Measurements from ENCODE around the gene PAK1IP1. TPM values are rescaled to one million over a fixed set of nuclear protein-coding genes. Genes with fewer than 3 reads are reported as not detected.
"Not testable (repeated sequence)": the region's sequence is repeated elsewhere in the genome, so short reads cannot be mapped to it uniquely, and the experiment has no call there.

PAK1IP1 gene
- total and polyA plus RNA-seq, 4 experiments from 2014 or later = 7.2 to 17.1 (median 9.5) TPM

GRCh38 chr6:10740061-10740460, 45.3 kb downstream of the PAK1IP1 start:
- H3K27ac Mint-ChIP-seq = no peak overlapping the region
- POLR2A ChIA-PET (ENCODE audit: partially characterized antibody) = no interaction called here
- intact Hi-C loops (cut with micrococcal nuclease) = no loop called here

GRCh38 chr6:10741643-10742042, 46.9 kb downstream of the PAK1IP1 start:
- H3K9me3 Mint-ChIP-seq; H3K27me3 ChIP-seq (ENCODE audit: insufficient read depth, low read length); H3K27me3 Mint-ChIP-seq; intact Hi-C loops (cut with micrococcal nuclease); H3K27ac ChIP-seq (ENCODE audit: low read depth, low read length); H3K4me1 ChIP-seq (ENCODE audit: insufficient read depth, low read length); DNase-seq; H3K9me3 ChIP-seq (ENCODE audit: control insufficient read depth in 1 of 2, low read length in 2 of 2); H3K36me3 ChIP-seq (ENCODE audit: insufficient read depth, low read length); H3K36me3 Mint-ChIP-seq; H3K4me3 Mint-ChIP-seq; H3K4me3 ChIP-seq (ENCODE audit: low read length in 2 of 2): not testable (repeated sequence)
- Mint-ChIP-seq H3K27ac (peak overlapping the region in 1 of 7 donors; percentile 19), H3K4me1 (peaks cover 2 to 22% (median 8%) of the 10 kb centered on the region in 4 donors)
- CTCF ChIA-PET (ENCODE audit: partially characterized antibody) = interaction anchor here (1.1 to 1.8 kb wide), 3 partner anchors 8 to 23 kb away, joined by 3 to 5 read pairs (median 4); no protein-coding TSS in a partner anchor
- POLR2A ChIA-PET (ENCODE audit: partially characterized antibody) = interaction anchor here (0.8 kb wide), 1 partner anchor 47 kb away, joined by 3 read pairs; the partner anchor contains the start of genes C6orf52 and PAK1IP1

More at GRCh38 chr6:10740061-10740460, 45.3 kb downstream of the PAK1IP1 start:
- Histone ChIP-seq H3K4me3 (ENCODE audit: low read length in 2 of 2) (no peak overlapping the region), H3K36me3 (ENCODE audit: insufficient read depth, low read length) (no peaks in the 10 kb centered on the region), H3K4me1 (ENCODE audit: insufficient read depth, low read length) (no peaks in the 10 kb centered on the region), H3K9me3 (ENCODE audit: control insufficient read depth in 1 of 2, low read length in 2 of 2) (no peaks in the 10 kb centered on the region), H3K27me3 (ENCODE audit: insufficient read depth, low read length) (no peaks in the 10 kb centered on the region), H3K27ac (ENCODE audit: low read depth, low read length) (no peak overlapping the region)
- no peak overlapping the region for H3K4me3 Mint-ChIP-seq
- DNase-seq = no peak
- H3K36me3 Mint-ChIP-seq = peaks cover 0 to 2% of the 10 kb centered on the region in 2 donors
- H3K4me1 Mint-ChIP-seq = peaks cover 0 to 6% (median 2%) of the 10 kb centered on the region in 4 donors
- CTCF ChIA-PET (ENCODE audit: partially characterized antibody) = interaction anchor here (1.8 kb wide), 1 partner anchor 21 kb away, joined by 5 read pairs; no protein-coding TSS in a partner anchor
- H3K9me3 Mint-ChIP-seq = no peaks in the 10 kb centered on the region
- H3K27me3 Mint-ChIP-seq = no peaks in the 10 kb centered on the region

- H3K4me1 ChIP-seq (ENCODE audit: insufficient read depth, low read length) = peaks cover 10% of the 10 kb centered on the region
- peaks cover 0 to 4% of the 10 kb centered on the region in 2 donors for H3K36me3 Mint-ChIP-seq
- CTCF ChIA-PET (ENCODE audit: partially characterized antibody) = interaction anchor here (1.1 to 1.4 kb wide), 2 partner anchors 9 to 14 kb away, joined by 3 to 4 read pairs; no protein-coding TSS in a partner anchor
- no peaks in the 10 kb centered on the region for H3K36me3 ChIP-seq (ENCODE audit: insufficient read depth, low read length)
- H3K27me3 ChIP-seq (ENCODE audit: insufficient read depth, low read length) = no peaks in the 10 kb centered on the region
- peak overlapping the region in 1 of 7 donors; percentile 19 for H3K27ac Mint-ChIP-seq
- peaks cover 6 to 28% (median 13%) of the 10 kb centered on the region in 4 donors for H3K4me1 Mint-ChIP-seq
- H3K4me3 ChIP-seq (ENCODE audit: low read length in 2 of 2) = no peak overlapping the region
- no peaks in the 10 kb centered on the region for H3K9me3 ChIP-seq (ENCODE audit: control insufficient read depth in 1 of 2, low read length in 2 of 2)
- intact Hi-C loops (cut with micrococcal nuclease) = no loop called here
- no peaks in the 10 kb centered on the region for H3K27me3 Mint-ChIP-seq
- no peak overlapping the region for H3K4me3 Mint-ChIP-seq
- no peaks in the 10 kb centered on the region for H3K9me3 Mint-ChIP-seq
- DNase-seq = no peak
- no peak overlapping the region for H3K27ac ChIP-seq (ENCODE audit: low read depth, low read length)
- POLR2A ChIA-PET (ENCODE audit: partially characterized antibody) = interaction anchor here (0.8 kb wide), 1 partner anchor 48 kb away, joined by 3 read pairs; the partner anchor contains the start of genes C6orf52 and PAK1IP1
These were observed 47.5 kb downstream of the PAK1IP1 start for GRCh38 chr6:10742251-10742650.

GRCh38 chr6:10743515-10743914, 48.7 kb downstream of the PAK1IP1 start:
- peaks cover 0 to 1% (median 0%) of the 10 kb centered on the region in 8 donors for H3K9me3 Mint-ChIP-seq
- CTCF ChIA-PET (ENCODE audit: partially characterized antibody) = no interaction called here
- intact Hi-C loops (cut with micrococcal nuclease) = no loop called here
- no peak overlapping the region for H3K27ac Mint-ChIP-seq
- Histone ChIP-seq H3K27me3 (ENCODE audit: insufficient read depth, low read length) (no peaks in the 10 kb centered on the region), H3K27ac (ENCODE audit: low read depth, low read length) (no peak overlapping the region), H3K4me3 (ENCODE audit: low read length in 2 of 2) (no peak overlapping the region), H3K36me3 (ENCODE audit: insufficient read depth, low read length) (no peaks in the 10 kb centered on the region), H3K9me3 (ENCODE audit: control insufficient read depth in 1 of 2, low read length in 2 of 2) (no peaks in the 10 kb centered on the region), H3K4me1 (ENCODE audit: insufficient read depth, low read length) (peaks cover 15% of the 10 kb centered on the region)
- H3K4me3 Mint-ChIP-seq = no peak overlapping the region
- no peak for DNase-seq
- H3K27me3 Mint-ChIP-seq = no peaks in the 10 kb centered on the region
- H3K4me1 Mint-ChIP-seq = peaks cover 7 to 41% (median 19%) of the 10 kb centered on the region in 4 donors
- POLR2A ChIA-PET (ENCODE audit: partially characterized antibody) = interaction anchor here (1.1 to 1.6 kb wide), 2 partner anchors 21 to 49 kb away, joined by 3 to 6 read pairs; partner anchors contain the start of genes PAK1IP1 and TMEM14C
- peaks cover 0 to 11% of the 10 kb centered on the region in 2 donors for H3K36me3 Mint-ChIP-seq

- peaks cover 31% of the 10 kb centered on the region for H3K4me1 ChIP-seq (ENCODE audit: insufficient read depth, low read length)
- H3K27ac ChIP-seq (ENCODE audit: low read depth, low read length) = no peak overlapping the region
- H3K9me3 ChIP-seq (ENCODE audit: control insufficient read depth in 1 of 2, low read length in 2 of 2) = no peaks in the 10 kb centered on the region
- intact Hi-C loops (cut with micrococcal nuclease) = loop anchor here (5.0 kb wide), 1 partner anchor 792 kb away; the partner anchor contains the start of gene TMEM170B
- no peak overlapping the region for H3K4me3 ChIP-seq (ENCODE audit: low read length in 2 of 2)
- ChIA-PET CTCF (ENCODE audit: partially characterized antibody) (no interaction called here), POLR2A (ENCODE audit: partially characterized antibody) (no interaction called here)
- H3K27me3 ChIP-seq (ENCODE audit: insufficient read depth, low read length) = no peaks in the 10 kb centered on the region
- Mint-ChIP-seq H3K27ac (peak overlapping the region in 5 of 7 donors; percentile 2 to 96 (median 25)), H3K36me3 (peaks cover 4 to 17% of the 10 kb centered on the region in 2 donors), H3K9me3 (peaks cover 0 to 1% (median 0%) of the 10 kb centered on the region in 8 donors), H3K4me1 (peaks cover 17 to 57% (median 34%) of the 10 kb centered on the region in 4 donors), H3K27me3 (no peaks in the 10 kb centered on the region), H3K4me3 (peak overlapping the region in 4 of 8 donors; percentile 14 to 54 (median 38))
- H3K36me3 ChIP-seq (ENCODE audit: insufficient read depth, low read length) = no peaks in the 10 kb centered on the region
- DNase-seq = no peak
These were observed 50.3 kb downstream of the PAK1IP1 start for GRCh38 chr6:10745116-10745515.

- H3K36me3 ChIP-seq (ENCODE audit: insufficient read depth, low read length) = peaks cover 12% of the 10 kb centered on the region
- no peak for DNase-seq
- H3K4me1 ChIP-seq (ENCODE audit: insufficient read depth, low read length) = peaks cover 44% of the 10 kb centered on the region
- no peaks in the 10 kb centered on the region for H3K27me3 ChIP-seq (ENCODE audit: insufficient read depth, low read length)
- ChIA-PET POLR2A (ENCODE audit: partially characterized antibody) (interaction anchor here (1.0 to 4.5 kb wide), 4 partner anchors 25 to 60 kb away, joined by 3 to 118 read pairs (median 28); partner anchors contain the start of genes C6orf52, PAK1IP1 and TMEM14C), CTCF (ENCODE audit: partially characterized antibody) (interaction anchor here (1.4 to 2.3 kb wide), 4 partner anchors 24 to 55 kb away, joined by 5 to 9 read pairs (median 7); partner anchors contain the start of genes C6orf52, PAK1IP1 and TMEM14C)
- Mint-ChIP-seq H3K36me3 (peaks cover 12 to 31% of the 10 kb centered on the region in 2 donors), H3K27ac (peak overlapping the region; percentile 96 to 99 (median 97)), H3K9me3 (peaks cover 0 to 1% (median 0%) of the 10 kb centered on the region in 8 donors), H3K4me1 (peaks cover 22 to 69% (median 49%) of the 10 kb centered on the region in 4 donors), H3K4me3 (peak overlapping the region; percentile 86 to 99 (median 96)), H3K27me3 (no peaks in the 10 kb centered on the region)
- H3K9me3 ChIP-seq (ENCODE audit: control insufficient read depth in 1 of 2, low read length in 2 of 2) = no peaks in the 10 kb centered on the region
- H3K27ac ChIP-seq (ENCODE audit: low read depth, low read length) = peak overlapping the region; percentile 74
- peak overlapping the region; percentile 76 to 83 for H3K4me3 ChIP-seq (ENCODE audit: low read length in 2 of 2)
- intact Hi-C loops (cut with micrococcal nuclease) = loop anchor here (1.0 to 5.0 kb wide), 5 partner anchors 24 to 790 kb away; partner anchors contain the start of genes C6orf52, MAK, PAK1IP1 and SMIM13
These were observed 52.1 kb downstream of the PAK1IP1 start for GRCh38 chr6:10746915-10747250.
